Medulla oblongata (tissue), 1 donor: ENCODE data around the gene FBLN2.

Source experiments
- DNase-seq: peaks from one replicate; pipeline ENCODE4 v3.0.0-alpha.2; 2015; ENCODE audit errors: extremely low spot score

Gene FBLN2

GRCh38 chr3:13665582-13666226, 116.8 kb downstream of the FBLN2 start:
- no peak for DNase-seq

DNA sequence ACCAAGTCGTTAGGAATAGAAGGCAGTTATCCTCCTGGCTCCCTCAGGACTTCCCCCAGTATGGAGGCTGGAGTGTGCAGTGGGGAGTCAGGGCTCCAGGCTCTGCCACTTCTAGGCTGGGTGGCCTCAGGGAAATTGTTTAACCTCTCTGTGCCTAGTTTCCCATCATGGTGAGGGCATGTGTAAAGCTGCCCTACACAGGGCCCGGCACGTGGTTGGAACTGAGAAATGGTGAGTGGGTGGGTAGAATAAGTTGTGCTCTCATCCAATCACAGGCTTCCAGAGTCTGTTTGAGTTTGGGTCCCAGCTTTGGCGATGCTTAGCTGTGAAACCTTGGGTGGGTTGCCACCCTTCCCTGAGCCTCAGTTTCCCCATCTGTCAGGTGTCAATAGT, 117.3 kb downstream of the FBLN2 start:
- no peak for DNase-seq

DNA sequence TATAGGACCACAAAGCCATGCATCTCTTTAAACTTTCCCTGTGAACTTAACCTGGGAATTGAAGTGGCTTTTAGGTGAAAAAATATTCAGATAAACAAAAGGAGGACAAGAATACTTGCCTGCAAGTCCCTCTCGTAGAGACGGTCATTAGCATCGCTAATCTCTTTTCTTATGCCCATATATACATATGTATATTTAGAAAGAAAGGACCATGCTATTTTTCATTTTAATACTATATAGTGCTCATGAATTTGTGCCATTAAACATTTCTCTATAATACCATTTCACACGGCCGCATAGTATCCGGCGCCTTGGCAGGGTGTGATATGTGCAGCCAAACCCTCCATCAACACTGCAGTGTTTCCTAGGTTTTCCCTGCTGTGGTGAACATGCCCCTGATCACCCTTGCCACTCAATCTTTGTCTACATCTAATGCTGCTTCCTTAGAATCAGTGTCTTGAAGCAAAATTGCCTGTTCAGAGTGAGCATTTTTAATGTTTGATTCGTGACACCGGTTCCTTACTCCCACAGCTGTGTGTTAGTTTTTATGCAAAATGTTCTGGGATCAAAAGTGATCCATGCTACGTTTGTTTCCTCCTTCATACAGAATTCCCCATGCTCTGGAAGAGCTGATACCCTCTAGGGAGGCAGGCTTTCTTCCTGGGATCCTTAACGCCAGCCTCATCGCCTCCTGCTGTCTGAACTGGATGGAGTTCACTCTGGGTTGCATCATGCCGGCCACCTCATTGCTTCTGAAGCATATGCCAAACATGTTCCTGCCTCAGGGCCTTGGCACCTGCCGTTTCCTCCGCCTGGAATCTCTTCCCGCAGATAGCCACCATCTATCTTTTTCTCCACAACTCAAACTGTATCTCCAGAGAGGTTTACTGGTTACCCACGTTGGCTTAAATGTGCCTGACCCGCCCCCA, 118.1 kb downstream of the FBLN2 start:
- no peak for DNase-seq

DNA sequence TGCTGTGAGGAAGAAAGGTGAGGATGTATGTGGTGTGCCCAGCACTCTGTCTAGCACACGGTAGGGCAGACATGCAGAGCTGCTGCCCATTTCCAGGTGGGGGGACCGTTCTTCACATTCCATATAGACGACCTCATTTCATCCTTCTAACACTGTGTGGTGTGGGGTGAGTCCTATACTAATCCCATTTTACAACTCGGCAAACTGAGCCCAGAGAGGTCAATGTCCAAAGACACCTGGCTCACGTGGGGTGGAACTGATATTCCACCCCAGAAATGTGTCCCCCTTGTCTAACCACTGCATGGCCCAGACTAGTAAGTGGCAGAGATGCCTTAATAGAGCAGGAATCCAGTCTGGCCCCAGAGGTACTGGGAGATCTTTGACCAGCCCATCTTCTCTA, 119.2 kb downstream of the FBLN2 start:
- no peak for DNase-seq

DNA sequence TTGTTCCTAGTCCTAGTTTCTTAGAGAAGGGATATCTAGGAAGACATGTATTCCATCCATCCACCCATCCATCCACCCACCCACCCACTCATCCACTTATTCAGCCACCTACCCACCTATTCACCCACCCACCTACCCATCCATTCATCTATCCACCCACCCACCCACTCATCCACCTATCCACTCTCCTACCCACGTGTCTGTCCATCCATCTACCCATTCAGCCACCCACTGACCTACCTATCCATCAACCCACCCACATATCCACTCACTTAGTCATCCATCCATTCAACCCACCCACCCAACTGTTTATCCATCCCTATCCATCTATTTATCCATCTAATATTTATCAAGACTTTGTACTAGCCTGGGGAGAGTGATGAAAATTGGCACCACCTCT, 120.5 kb downstream of the FBLN2 start:
- DNase-seq: no peak

GRCh38 chr3:13670292-13670691, 121.4 kb downstream of the FBLN2 start:
- DNase-seq: no peak

DNA sequence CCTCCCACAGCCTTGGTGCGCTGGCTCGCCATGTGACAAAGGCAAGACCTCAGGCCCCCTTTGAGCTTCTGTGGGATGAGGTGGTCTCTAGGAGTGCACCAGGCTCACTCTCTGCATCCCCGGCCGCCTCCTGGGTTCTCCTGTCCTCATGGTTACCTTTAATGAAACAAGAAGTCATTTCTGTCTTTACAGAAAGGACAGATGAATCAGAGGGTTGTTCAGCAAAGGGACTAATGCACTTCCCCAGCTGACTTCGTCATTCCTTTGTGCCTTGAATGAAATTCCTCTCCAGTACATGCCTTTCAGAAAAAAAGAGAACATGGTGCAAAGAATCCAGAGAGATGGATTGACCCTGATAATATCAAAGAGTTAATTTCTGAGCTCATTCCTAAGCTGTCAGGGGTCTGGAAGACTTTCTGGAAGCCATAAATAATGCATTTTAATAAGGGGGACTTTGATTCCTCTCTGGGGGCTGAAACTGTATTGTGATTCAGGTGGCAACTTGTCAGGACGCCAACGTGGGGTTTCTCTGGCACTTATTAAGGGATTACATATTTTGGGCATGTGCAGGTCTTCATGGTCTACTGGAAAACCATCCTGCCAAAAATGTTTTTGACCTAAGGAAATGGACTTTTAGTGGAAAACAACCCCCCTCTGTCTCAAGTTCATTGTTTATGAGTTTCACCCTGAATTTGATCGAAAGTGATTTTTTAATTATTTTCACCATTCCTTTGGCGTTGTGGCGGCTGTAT, 122.7 kb downstream of the FBLN2 start:
- DNase-seq: no peak

GRCh38 chr3:13673207-13673606, 124.3 kb downstream of the FBLN2 start:
- no peak for DNase-seq

GRCh38 chr3:13674538-13675185, 125.7 kb downstream of the FBLN2 start:
- DNase-seq: no peak

DNA sequence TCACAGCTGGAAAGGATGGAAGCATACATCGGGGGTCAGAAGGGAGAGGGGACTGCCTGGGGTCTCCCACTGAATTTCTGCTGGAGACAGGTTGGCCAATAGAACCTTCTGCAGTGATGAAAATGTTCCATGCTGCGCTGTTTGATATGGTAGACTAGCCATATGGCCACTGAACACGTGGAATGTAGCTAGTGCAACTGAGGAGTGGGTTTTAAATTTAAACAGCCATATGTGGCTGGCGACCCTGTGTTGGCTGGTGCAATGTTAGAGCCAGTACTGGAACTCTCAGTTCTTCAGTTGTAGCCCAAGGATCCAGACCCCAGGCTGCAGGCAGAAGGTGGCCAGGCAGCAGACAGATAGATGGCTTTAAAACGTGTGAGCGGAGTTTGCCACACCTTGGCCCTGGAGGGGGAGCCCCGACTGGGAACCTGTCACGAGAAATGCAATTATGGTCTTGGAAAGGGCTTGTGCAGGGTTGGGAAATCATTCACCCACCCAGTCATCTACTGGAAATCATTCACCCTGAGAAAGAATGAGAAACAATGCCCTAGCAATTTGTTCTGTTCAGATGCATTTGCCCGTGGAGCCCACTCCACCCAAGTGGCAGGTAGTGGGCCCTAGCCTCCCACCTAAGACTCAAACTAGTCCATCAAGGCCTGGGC, 127.6 kb downstream of the FBLN2 start:
- DNase-seq: no peak

DNA sequence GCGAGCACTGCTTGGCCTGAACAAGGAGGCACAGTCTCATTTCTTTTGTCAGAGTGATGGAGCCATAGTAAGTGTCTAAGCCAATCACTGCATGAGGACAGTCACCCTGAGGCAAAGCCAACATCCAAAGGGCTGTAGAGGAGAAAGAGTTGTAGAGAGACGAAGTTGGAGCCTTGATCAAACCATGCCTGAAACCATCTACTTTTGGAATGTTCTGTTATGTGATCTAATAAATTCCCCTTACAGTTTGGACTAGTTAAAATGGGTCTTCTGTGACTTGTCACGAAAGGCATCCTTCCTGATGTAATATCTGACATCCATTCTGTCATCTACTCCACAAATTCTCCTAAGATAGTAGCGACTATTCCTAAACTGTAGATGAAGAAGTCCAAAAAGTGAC, 128.3 kb downstream of the FBLN2 start:
- no peak for DNase-seq

DNA sequence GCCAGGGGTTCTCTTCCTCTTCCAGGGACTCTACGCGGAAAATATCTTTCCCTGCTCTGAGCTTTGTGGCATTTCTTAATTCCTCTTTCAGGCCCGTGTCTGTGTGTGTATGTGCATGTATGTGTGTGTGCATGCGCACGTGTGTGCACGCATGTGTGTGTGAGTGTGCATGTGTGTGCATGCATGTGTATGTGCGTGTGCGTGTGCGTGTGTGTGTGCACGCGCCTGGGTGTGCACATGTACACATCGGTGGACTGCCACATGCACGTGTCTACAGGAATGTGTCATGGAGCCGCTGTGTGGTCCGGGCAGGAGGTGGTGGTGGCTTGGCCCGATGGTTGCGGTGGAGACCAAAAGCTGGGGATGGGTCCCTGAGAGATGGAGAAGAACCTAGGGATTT, 133.0 kb downstream of the FBLN2 start:
- no peak for DNase-seq

- no peak for DNase-seq
Measured at GRCh38 chr3:13682331-13683013, 133.5 kb downstream of the FBLN2 start.

GRCh38 chr3:13683288-13683687, 134.4 kb downstream of the FBLN2 start:
- DNase-seq: no peak

GRCh38 chr3:13683772-13684171, 134.8 kb downstream of the FBLN2 start:
- no peak for DNase-seq

GRCh38 chr3:13684350-13684749, 135.4 kb downstream of the FBLN2 start:
- DNase-seq: no peak

DNA sequence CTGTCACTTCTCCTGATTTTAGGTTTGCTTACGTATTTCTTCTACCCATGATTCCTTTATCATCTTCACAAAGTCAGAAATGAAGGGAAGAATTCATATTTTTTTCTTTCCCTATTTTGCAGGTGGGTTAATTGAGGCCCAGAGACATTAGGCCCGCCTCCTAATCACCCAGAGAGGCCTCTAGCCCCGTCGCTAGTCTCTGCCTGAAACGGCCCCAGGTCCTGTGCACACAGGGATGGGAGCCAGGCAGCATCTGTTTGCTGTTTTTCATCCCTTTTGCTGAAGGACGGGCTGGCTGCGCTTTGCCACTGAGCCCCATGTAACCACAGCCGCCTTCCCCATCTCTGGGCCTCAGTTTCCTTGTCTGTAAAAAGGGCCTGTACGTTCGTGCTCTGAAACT, 135.9 kb downstream of the FBLN2 start:
- DNase-seq: no peak

- no peak for DNase-seq
Measured at GRCh38 chr3:13685721-13686120, 136.8 kb downstream of the FBLN2 start.

DNA sequence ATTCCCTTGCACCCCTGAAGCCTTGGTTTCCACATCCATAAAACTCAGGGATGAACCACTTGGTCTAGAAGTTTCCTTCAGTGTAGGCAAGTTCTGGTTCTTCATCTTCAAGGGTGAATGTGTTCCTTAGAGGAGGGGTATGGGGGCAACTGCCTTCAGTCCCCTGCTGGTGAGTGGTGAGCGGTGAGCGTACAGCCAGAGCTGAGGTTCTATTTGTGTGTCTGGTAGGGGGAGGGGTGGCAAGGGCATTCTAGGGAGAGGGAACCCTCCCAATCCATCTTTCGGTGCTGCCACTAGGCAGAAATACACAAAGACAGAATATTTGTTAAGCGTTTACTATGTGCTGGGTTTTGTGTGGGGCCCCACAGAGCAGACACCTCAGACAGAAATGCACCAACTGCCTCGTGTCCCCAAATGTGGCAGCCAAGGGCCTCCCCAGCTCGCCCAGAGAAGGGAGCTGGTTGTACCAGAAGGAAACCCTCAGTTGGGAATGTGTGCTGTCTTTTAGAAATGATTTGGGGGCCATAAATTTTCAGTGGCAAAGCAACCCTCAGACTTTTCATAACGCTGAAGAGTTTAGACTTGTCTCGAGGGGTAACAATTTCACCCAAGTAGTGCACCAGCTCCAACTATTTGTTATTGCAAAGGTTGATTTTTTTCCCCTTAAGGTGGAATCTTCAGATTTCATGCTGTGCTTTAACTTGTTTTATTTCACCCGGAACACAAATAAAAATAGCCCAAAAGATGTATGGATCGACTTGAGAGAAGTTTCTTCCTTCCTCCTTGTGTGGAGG, 137.6 kb downstream of the FBLN2 start:
- no peak for DNase-seq

DNA sequence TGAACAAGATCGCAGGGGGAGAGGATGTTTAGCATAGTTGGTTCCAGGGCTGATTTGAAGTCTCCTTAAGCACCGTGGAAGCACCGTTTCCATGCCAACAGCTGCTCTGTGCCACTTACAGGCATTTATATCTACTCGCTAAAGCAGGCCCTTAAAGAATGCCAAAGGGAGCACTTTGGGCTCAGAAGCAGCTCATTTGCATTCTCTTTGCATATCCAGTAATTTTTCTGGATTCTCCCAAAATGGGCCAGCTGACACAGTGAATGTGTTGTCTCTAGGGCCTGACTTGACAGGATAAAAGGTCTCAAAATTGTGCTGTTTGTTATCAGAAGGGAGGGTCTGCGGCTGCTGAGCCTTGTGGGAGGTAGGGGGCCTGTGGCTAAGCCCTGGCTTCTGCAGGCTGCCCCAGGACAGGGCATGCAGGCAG, 138.6 kb downstream of the FBLN2 start:
- peak; percentile 37 for DNase-seq
